ENCODE data around the gene ZNF565. TPM values are rescaled to one million over a fixed set of nuclear protein-coding genes. Genes with fewer than 3 reads are reported as not detected.

Gene ZNF565
- total and polyA plus RNA-seq, 2 of the 13 experiments (the other 11 are each of a cell fraction or from before 2014, with no cell fraction given) = 1.8 to 5.2 TPM

DNA sequence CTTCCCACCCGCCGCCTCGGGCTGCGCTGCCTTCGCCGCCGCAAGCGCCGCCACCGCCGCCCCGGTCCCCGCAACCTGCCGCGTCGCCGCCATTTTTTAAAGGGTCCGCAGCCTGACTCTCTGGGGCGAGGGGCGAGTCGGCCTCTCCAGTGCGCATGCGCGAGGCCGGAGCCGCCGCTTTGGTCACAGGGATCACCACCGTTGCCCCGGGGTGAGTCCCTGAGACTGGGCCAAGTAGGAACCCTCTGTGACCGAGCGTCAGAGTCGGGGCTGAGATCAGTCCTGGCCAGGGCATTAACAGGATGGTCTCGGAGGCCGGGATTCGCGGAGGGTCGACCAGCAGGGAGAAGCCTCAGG is 43.0 kb upstream of the ZNF565 start:
- TF ChIP-seq, protein P1, sequence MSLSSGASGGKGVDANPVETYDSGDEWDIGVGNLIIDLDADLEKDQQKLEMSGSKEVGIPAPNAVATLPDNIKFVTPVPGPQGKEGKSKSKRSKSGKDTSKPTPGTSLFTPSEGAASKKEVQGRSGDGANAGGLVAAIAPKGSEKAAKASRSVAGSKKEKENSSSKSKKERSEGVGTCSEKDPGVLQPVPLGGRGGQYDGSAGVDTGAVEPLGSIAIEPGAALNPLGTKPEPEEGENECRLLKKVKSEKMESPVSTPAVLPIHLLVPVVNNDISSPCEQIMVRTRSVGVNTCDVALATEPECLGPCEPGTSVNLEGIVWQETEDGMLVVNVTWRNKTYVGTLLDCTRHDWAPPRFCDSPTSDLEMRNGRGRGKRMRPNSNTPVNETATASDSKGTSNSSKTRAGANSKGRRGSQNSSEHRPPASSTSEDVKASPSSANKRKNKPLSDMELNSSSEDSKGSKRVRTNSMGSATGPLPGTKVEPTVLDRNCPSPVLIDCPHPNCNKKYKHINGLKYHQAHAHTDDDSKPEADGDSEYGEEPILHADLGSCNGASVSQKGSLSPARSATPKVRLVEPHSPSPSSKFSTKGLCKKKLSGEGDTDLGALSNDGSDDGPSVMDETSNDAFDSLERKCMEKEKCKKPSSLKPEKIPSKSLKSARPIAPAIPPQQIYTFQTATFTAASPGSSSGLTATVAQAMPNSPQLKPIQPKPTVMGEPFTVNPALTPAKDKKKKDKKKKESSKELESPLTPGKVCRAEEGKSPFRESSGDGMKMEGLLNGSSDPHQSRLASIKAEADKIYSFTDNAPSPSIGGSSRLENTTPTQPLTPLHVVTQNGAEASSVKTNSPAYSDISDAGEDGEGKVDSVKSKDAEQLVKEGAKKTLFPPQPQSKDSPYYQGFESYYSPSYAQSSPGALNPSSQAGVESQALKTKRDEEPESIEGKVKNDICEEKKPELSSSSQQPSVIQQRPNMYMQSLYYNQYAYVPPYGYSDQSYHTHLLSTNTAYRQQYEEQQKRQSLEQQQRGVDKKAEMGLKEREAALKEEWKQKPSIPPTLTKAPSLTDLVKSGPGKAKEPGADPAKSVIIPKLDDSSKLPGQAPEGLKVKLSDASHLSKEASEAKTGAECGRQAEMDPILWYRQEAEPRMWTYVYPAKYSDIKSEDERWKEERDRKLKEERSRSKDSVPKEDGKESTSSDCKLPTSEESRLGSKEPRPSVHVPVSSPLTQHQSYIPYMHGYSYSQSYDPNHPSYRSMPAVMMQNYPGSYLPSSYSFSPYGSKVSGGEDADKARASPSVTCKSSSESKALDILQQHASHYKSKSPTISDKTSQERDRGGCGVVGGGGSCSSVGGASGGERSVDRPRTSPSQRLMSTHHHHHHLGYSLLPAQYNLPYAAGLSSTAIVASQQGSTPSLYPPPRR (CRISPR knock-in tag; IDR thresholded peaks at IDR 0.05; ENCODE audit: borderline replicate concordance) = no peak
- TF ChIP-seq ZNF124 (CRISPR knock-in tag; IDR thresholded peaks at IDR 0.05) (no peak), ZBTB3 (CRISPR knock-in tag; IDR thresholded peaks at IDR 0.05; ENCODE audit: borderline replicate concordance, low read depth) (no peak), NBN (conservative IDR thresholded peaks at IDR 0.05) (no peak), POLR2G (IDR thresholded peaks at IDR 0.05; ENCODE audit: low read depth, low read length) (no peak), PRPF4 (IDR thresholded peaks at IDR 0.05; ENCODE audit: low read depth, low read length, poor library complexity, severe bottlenecking) (no peak), PTBP1 (IDR thresholded peaks at IDR 0.05; ENCODE audit: low read depth, low read length, poor library complexity, severe bottlenecking) (no peak), MEF2D (CRISPR knock-in tag; IDR thresholded peaks at IDR 0.05) (no peak), GZF1 (CRISPR knock-in tag; IDR thresholded peaks at IDR 0.05) (no peak), ZNF776 (CRISPR knock-in tag; IDR thresholded peaks at IDR 0.05) (no peak), RORA (CRISPR knock-in tag; IDR thresholded peaks at IDR 0.05) (no peak), SP140L (CRISPR knock-in tag; IDR thresholded peaks at IDR 0.05; ENCODE audit: borderline replicate concordance) (no peak), ZNF354B (CRISPR knock-in tag; IDR thresholded peaks at IDR 0.05) (no peak), MZF1 (CRISPR knock-in tag; IDR thresholded peaks at IDR 0.05; ENCODE audit: borderline replicate concordance) (no peak), JUND (CRISPR knock-in tag; IDR thresholded peaks at IDR 0.05) (no peak)
- TF ChIP-seq, protein P2, sequence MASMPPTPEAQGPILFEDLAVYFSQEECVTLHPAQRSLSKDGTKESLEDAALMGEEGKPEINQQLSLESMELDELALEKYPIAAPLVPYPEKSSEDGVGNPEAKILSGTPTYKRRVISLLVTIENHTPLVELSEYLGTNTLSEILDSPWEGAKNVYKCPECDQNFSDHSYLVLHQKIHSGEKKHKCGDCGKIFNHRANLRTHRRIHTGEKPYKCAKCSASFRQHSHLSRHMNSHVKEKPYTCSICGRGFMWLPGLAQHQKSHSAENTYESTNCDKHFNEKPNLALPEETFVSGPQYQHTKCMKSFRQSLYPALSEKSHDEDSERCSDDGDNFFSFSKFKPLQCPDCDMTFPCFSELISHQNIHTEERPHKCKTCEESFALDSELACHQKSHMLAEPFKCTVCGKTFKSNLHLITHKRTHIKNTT (CRISPR knock-in tag; IDR thresholded peaks at IDR 0.05) = no peak
- Histone ChIP-seq H3K36me3 (replicated peaks in 1 of 2; ENCODE audit: control insufficient read depth in 1 of 2, insufficient read depth in 2 of 2, low read length in 2 of 2) (no peaks in the 10 kb centered on the region), H3K4me2 (ENCODE audit: low read depth, low read length) (no peak overlapping the region), H3K27ac (ENCODE audit: extremely low read length, insufficient read depth, low read length) (no peak overlapping the region), H4K20me1 (ENCODE audit: insufficient read depth, low read length) (no peaks in the 10 kb centered on the region), H2AFZ (ENCODE audit: low read length) (no peak overlapping the region), H3K9me3 (ENCODE audit: low read length) (no peaks in the 10 kb centered on the region), H3K79me2 (ENCODE audit: insufficient read depth, low read length) (no peaks in the 10 kb centered on the region), H3K27me3 (ENCODE audit: control insufficient read depth in 1 of 2, insufficient read depth in 2 of 2, low read length in 2 of 2) (no peaks in the 10 kb centered on the region), H3K4me3 (replicated peaks in 1 of 3; ENCODE audit: insufficient read depth in 1 of 3, low read depth in 2 of 3, low read length in 3 of 3) (no peak overlapping the region), H3K4me1 (ENCODE audit: insufficient read depth, low read length) (no peaks in the 10 kb centered on the region), H3K9ac (ENCODE audit: insufficient read depth, low read depth, low read length) (no peak overlapping the region)
- WGBS (ENCODE audit: low lambda C conversion rate) = 89% methylated on average over 37 of the region's 37 CpGs
- FAIRE-seq (no peak), DNase-seq (ENCODE audit: low spot score) (no peak), ATAC-seq (no peak)
- intact Hi-C loops (cut with micrococcal nuclease; ENCODE audit: unreplicated experiment) (no loop called here), in situ Hi-C loops (cut with HindIII; ENCODE audit: extremely low pct_ligation_motif_present, low pct_unique_long_range_greater_than_20kb) (no loop called here)
- BruUV-seq (replicated peaks) = no TSS peak
- POLR2A ChIA-PET = no interaction called here
- CTCF ChIA-PET (ENCODE audit: low intra/inter-chr PET ratio, low total read pairs) = no interaction called here

All from HepG2 (cell line).